Measurements from ENCODE around the gene B9D2.

The B9D2 gene

DNA sequence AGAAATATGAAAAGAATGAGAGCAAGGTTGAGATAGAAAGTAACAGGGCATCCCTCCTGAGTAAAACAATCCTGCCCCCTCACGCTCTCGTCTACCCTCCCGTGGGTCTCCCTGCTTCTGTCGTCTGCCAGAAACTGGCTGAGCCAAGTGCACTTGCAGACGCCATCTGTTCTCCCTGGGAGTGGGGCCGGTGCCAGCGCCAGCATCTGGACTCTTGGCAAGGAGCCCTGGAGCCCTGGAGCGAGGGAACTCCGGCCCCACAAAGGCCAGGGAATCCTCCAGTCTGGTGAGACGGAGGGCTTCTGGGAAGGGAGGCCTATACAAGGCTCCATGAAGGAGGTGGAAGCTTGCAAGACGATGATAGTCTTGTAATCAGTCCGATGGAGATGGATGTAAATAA, 10.0 kb upstream of the B9D2 start:
- ATAC-seq, result peak; percentile 82
- TF ChIP-seq TOX (CRISPR knock-in tag; IDR thresholded peaks at IDR 0.05; ENCODE audit: borderline replicate concordance) (no peak), CSDC2 (CRISPR knock-in tag; IDR thresholded peaks at IDR 0.05) (no peak), ZFP30 (CRISPR knock-in tag; IDR thresholded peaks at IDR 0.05) (no peak), ZNF565 (CRISPR knock-in tag; conservative IDR thresholded peaks at IDR 0.05; ENCODE audit: low read depth) (no peak), GLIS3 (CRISPR knock-in tag; IDR thresholded peaks at IDR 0.05) (0 out of 2 replicates have a peak, but pooled peaks have one; percentile 42), OSR1 (CRISPR knock-in tag; IDR thresholded peaks at IDR 0.05) (no peak), TCF4 (CRISPR knock-in tag; IDR thresholded peaks at IDR 0.05; ENCODE audit: borderline replicate concordance) (peak; percentile 97), ZNF8 (CRISPR knock-in tag; IDR thresholded peaks at IDR 0.05) (no peak), ZNF70 (CRISPR knock-in tag; IDR thresholded peaks at IDR 0.05) (no peak), BACH2 (CRISPR knock-in tag; IDR thresholded peaks at IDR 0.05; ENCODE audit: borderline replicate concordance) (no peak), ZFP3 (CRISPR knock-in tag; IDR thresholded peaks at IDR 0.05) (peak; percentile 73; the same call in 1 of the 2 replicates), RARB (CRISPR knock-in tag; IDR thresholded peaks at IDR 0.05) (no peak), ZC3H10 (CRISPR knock-in tag; IDR thresholded peaks at IDR 0.05) (no peak), SNAI2 (CRISPR knock-in tag; IDR thresholded peaks at IDR 0.05) (peak; percentile 95; the same call in 1 of the 2 replicates), ARNTL (CRISPR knock-in tag; IDR thresholded peaks at IDR 0.05; ENCODE audit: borderline replicate concordance, low read depth) (no peak), ESRRG (CRISPR knock-in tag; IDR thresholded peaks at IDR 0.05) (no peak), ISL1 (CRISPR knock-in tag; IDR thresholded peaks at IDR 0.05) (peak; percentile 35; the same call in 1 of the 2 replicates), PPARA (CRISPR knock-in tag; IDR thresholded peaks at IDR 0.05; ENCODE audit: borderline replicate concordance) (no peak)
- TF ChIP-seq, protein P1, sequence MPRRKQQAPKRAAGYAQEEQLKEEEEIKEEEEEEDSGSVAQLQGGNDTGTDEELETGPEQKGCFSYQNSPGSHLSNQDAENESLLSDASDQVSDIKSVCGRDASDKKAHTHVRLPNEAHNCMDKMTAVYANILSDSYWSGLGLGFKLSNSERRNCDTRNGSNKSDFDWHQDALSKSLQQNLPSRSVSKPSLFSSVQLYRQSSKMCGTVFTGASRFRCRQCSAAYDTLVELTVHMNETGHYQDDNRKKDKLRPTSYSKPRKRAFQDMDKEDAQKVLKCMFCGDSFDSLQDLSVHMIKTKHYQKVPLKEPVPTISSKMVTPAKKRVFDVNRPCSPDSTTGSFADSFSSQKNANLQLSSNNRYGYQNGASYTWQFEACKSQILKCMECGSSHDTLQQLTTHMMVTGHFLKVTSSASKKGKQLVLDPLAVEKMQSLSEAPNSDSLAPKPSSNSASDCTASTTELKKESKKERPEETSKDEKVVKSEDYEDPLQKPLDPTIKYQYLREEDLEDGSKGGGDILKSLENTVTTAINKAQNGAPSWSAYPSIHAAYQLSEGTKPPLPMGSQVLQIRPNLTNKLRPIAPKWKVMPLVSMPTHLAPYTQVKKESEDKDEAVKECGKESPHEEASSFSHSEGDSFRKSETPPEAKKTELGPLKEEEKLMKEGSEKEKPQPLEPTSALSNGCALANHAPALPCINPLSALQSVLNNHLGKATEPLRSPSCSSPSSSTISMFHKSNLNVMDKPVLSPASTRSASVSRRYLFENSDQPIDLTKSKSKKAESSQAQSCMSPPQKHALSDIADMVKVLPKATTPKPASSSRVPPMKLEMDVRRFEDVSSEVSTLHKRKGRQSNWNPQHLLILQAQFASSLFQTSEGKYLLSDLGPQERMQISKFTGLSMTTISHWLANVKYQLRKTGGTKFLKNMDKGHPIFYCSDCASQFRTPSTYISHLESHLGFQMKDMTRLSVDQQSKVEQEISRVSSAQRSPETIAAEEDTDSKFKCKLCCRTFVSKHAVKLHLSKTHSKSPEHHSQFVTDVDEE (CRISPR knock-in tag; IDR thresholded peaks at IDR 0.05), result peak; percentile 37; the same call in 1 of the 2 replicates
- TF ChIP-seq, protein P2, sequence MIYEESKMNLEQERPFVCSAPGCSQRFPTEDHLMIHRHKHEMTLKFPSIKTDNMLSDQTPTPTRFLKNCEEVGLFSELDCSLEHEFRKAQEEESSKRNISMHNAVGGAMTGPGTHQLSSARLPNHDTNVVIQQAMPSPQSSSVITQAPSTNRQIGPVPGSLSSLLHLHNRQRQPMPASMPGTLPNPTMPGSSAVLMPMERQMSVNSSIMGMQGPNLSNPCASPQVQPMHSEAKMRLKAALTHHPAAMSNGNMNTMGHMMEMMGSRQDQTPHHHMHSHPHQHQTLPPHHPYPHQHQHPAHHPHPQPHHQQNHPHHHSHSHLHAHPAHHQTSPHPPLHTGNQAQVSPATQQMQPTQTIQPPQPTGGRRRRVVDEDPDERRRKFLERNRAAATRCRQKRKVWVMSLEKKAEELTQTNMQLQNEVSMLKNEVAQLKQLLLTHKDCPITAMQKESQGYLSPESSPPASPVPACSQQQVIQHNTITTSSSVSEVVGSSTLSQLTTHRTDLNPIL (CRISPR knock-in tag; IDR thresholded peaks at IDR 0.05; ENCODE audit: low read depth), result no peak
- TF ChIP-seq, protein P3, sequence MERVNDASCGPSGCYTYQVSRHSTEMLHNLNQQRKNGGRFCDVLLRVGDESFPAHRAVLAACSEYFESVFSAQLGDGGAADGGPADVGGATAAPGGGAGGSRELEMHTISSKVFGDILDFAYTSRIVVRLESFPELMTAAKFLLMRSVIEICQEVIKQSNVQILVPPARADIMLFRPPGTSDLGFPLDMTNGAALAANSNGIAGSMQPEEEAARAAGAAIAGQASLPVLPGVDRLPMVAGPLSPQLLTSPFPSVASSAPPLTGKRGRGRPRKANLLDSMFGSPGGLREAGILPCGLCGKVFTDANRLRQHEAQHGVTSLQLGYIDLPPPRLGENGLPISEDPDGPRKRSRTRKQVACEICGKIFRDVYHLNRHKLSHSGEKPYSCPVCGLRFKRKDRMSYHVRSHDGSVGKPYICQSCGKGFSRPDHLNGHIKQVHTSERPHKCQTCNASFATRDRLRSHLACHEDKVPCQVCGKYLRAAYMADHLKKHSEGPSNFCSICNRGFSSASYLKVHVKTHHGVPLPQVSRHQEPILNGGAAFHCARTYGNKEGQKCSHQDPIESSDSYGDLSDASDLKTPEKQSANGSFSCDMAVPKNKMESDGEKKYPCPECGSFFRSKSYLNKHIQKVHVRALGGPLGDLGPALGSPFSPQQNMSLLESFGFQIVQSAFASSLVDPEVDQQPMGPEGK (CRISPR knock-in tag; IDR thresholded peaks at IDR 0.05; ENCODE audit: borderline replicate concordance), result no peak
- TF ChIP-seq, protein P4, sequence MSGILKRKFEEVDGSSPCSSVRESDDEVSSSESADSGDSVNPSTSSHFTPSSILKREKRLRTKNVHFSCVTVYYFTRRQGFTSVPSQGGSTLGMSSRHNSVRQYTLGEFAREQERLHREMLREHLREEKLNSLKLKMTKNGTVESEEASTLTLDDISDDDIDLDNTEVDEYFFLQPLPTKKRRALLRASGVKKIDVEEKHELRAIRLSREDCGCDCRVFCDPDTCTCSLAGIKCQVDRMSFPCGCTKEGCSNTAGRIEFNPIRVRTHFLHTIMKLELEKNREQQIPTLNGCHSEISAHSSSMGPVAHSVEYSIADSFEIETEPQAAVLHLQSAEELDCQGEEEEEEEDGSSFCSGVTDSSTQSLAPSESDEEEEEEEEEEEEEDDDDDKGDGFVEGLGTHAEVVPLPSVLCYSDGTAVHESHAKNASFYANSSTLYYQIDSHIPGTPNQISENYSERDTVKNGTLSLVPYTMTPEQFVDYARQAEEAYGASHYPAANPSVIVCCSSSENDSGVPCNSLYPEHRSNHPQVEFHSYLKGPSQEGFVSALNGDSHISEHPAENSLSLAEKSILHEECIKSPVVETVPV (CRISPR knock-in tag; IDR thresholded peaks at IDR 0.05), result no peak
- TF ChIP-seq, protein P5, sequence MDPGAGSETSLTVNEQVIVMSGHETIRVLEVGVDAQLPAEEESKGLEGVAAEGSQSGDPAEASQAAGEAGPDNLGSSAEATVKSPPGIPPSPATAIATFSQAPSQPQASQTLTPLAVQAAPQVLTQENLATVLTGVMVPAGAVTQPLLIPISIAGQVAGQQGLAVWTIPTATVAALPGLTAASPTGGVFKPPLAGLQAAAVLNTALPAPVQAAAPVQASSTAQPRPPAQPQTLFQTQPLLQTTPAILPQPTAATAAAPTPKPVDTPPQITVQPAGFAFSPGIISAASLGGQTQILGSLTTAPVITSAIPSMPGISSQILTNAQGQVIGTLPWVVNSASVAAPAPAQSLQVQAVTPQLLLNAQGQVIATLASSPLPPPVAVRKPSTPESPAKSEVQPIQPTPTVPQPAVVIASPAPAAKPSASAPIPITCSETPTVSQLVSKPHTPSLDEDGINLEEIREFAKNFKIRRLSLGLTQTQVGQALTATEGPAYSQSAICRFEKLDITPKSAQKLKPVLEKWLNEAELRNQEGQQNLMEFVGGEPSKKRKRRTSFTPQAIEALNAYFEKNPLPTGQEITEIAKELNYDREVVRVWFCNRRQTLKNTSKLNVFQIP (CRISPR knock-in tag; IDR thresholded peaks at IDR 0.05; ENCODE audit: borderline replicate concordance, low read depth), result no peak

DNA sequence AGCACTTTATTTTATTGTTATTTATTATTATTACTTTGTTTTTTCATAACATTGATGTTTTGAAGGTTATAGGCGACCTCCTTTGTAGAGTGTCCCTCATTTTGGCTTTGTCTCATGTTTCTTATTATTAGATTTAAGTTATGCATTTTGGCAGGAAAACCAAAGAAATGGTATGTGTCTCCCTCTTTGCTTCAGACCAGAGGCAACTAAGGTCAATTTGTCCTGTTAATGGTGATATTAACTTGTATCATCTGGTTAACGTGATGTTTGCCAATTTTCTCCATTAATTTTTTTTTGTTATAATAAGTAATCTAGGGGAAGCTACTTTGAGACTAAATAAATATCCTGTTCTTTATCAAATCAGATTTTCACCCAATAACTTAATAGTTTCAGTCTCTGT, 8.6 kb upstream of the B9D2 start:
- no peak for ATAC-seq
- TF ChIP-seq TCF4 (CRISPR knock-in tag; IDR thresholded peaks at IDR 0.05; ENCODE audit: borderline replicate concordance), result no peak
- TF ChIP-seq, protein P4 (CRISPR knock-in tag; IDR thresholded peaks at IDR 0.05), result no peak
- TF ChIP-seq OSR1 (CRISPR knock-in tag; IDR thresholded peaks at IDR 0.05), result no peak
- no peak for TF ChIP-seq BACH2 (CRISPR knock-in tag; IDR thresholded peaks at IDR 0.05; ENCODE audit: borderline replicate concordance)
- TF ChIP-seq ISL1 (CRISPR knock-in tag; IDR thresholded peaks at IDR 0.05), result no peak
- TF ChIP-seq ZNF8 (CRISPR knock-in tag; IDR thresholded peaks at IDR 0.05), result no peak
- no peak for TF ChIP-seq ZFP3 (CRISPR knock-in tag; IDR thresholded peaks at IDR 0.05)
- TF ChIP-seq, protein P2 (CRISPR knock-in tag; IDR thresholded peaks at IDR 0.05; ENCODE audit: low read depth), result no peak
- no peak for TF ChIP-seq ARNTL (CRISPR knock-in tag; IDR thresholded peaks at IDR 0.05; ENCODE audit: borderline replicate concordance, low read depth)
- no peak for TF ChIP-seq CSDC2 (CRISPR knock-in tag; IDR thresholded peaks at IDR 0.05)

All from SK-N-SH treated with all-trans-retinoic acid at 6 μM for 48 hours (cell line).